ENCODE data around the gene ZHX3. TPM values are rescaled to one million over a fixed set of nuclear protein-coding genes. Genes with fewer than 3 reads are reported as not detected.

The ZHX3 gene
- total and polyA plus RNA-seq, 10 of the 15 experiments (the other 5 are each of a cell fraction or from before 2014, with no cell fraction given): 1.3 to 14.0 (median 5.0) TPM

DNA sequence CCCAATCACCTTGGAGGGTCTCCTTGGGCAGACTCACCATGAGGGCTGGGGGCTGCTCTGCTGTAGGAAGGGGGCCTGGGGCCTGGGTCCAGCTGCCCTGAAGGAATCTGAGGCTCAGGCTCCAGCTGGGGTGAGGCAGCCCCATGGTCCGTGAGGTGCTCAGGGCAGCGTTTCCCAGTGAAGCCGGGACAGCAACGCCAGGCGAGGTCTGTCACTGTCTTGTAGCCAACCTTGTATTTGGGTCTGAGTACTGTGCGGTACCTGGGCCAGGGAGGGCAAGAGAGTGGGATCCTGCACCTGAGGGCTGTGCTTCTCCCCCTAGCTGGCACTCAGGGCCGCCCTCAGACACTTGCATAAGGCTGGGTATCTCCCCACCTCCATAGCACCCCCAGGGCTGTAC, 46.1 kb upstream of the ZHX3 start:
- POLR2A ChIA-PET: interaction anchor here (0.7 kb wide), 1 partner anchor 96 kb away, joined by 4 read pairs; no protein-coding TSS in a partner anchor
- peaks cover 0 to 15% of the 10 kb centered on the region in 2 experiments for H3K27me3 ChIP-seq (replicated peaks in 1 of 2; ENCODE audit: control insufficient read depth in 2 of 2, insufficient read depth in 2 of 2, low read length in 1 of 2)
- no peaks in the 10 kb centered on the region for H3K79me2 ChIP-seq (ENCODE audit: control insufficient read depth, insufficient read depth, low read length)
- RAD21 ChIA-PET (ENCODE audit: unreplicated experiment): no interaction called here
- no peaks in the 10 kb centered on the region for H4K20me1 ChIP-seq (ENCODE audit: control insufficient read depth, insufficient read depth)
- CTCF ChIA-PET: no interaction called here
- 67% methylated on average over 7 of the region's 7 CpGs for WGBS (ENCODE audit: insufficient coverage, insufficient replicate concordance, low lambda C conversion rate, missing lambda C conversion rate)
- no peak overlapping the region for H3K9ac ChIP-seq (ENCODE audit: control insufficient read depth, insufficient read depth, low read length)
- no peaks in the 10 kb centered on the region for H3K9me3 ChIP-seq (replicated peaks; ENCODE audit: control insufficient read depth, insufficient read depth, low read length)
- ATAC-seq: no peak
- SMC1A ChIA-PET (ENCODE audit: uncharacterized antibody, unreplicated experiment): no interaction called here
- H3K4me1 ChIP-seq (ENCODE audit: control insufficient read depth, insufficient read depth, low read length): no peaks in the 10 kb centered on the region
- H3K4me3 ChIP-seq: no peak overlapping the region
- intact Hi-C loops (cut with micrococcal nuclease; ENCODE audit: unreplicated experiment): no loop called here
- H3K27ac ChIP-seq (ENCODE audit: control insufficient read depth, insufficient read depth): no peak overlapping the region
- FAIRE-seq: no peak
- H3K36me3 ChIP-seq (ENCODE audit: control insufficient read depth in 2 of 2, insufficient read depth in 2 of 2, low read length in 1 of 2): no peaks in the 10 kb centered on the region
- TF ChIP-seq, protein P1, sequence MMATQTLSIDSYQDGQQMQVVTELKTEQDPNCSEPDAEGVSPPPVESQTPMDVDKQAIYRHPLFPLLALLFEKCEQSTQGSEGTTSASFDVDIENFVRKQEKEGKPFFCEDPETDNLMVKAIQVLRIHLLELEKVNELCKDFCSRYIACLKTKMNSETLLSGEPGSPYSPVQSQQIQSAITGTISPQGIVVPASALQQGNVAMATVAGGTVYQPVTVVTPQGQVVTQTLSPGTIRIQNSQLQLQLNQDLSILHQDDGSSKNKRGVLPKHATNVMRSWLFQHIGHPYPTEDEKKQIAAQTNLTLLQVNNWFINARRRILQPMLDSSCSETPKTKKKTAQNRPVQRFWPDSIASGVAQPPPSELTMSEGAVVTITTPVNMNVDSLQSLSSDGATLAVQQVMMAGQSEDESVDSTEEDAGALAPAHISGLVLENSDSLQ (IDR thresholded peaks at IDR 0.05): no peak
- no peak for TF ChIP-seq MEF2A (IDR thresholded peaks at IDR 0.05; ENCODE audit: insufficient read depth, low read depth, low read length)
- TF ChIP-seq IKZF2 (IDR thresholded peaks at IDR 0.05): no peak
- TF ChIP-seq, protein P2, sequence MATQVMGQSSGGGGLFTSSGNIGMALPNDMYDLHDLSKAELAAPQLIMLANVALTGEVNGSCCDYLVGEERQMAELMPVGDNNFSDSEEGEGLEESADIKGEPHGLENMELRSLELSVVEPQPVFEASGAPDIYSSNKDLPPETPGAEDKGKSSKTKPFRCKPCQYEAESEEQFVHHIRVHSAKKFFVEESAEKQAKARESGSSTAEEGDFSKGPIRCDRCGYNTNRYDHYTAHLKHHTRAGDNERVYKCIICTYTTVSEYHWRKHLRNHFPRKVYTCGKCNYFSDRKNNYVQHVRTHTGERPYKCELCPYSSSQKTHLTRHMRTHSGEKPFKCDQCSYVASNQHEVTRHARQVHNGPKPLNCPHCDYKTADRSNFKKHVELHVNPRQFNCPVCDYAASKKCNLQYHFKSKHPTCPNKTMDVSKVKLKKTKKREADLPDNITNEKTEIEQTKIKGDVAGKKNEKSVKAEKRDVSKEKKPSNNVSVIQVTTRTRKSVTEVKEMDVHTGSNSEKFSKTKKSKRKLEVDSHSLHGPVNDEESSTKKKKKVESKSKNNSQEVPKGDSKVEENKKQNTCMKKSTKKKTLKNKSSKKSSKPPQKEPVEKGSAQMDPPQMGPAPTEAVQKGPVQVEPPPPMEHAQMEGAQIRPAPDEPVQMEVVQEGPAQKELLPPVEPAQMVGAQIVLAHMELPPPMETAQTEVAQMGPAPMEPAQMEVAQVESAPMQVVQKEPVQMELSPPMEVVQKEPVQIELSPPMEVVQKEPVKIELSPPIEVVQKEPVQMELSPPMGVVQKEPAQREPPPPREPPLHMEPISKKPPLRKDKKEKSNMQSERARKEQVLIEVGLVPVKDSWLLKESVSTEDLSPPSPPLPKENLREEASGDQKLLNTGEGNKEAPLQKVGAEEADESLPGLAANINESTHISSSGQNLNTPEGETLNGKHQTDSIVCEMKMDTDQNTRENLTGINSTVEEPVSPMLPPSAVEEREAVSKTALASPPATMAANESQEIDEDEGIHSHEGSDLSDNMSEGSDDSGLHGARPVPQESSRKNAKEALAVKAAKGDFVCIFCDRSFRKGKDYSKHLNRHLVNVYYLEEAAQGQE (IDR thresholded peaks at IDR 0.05; ENCODE audit: low read depth, low read length): no peak
- TF ChIP-seq SP1 (IDR thresholded peaks at IDR 0.05; ENCODE audit: low read depth, low read length): no peak
- TF ChIP-seq, protein P3, sequence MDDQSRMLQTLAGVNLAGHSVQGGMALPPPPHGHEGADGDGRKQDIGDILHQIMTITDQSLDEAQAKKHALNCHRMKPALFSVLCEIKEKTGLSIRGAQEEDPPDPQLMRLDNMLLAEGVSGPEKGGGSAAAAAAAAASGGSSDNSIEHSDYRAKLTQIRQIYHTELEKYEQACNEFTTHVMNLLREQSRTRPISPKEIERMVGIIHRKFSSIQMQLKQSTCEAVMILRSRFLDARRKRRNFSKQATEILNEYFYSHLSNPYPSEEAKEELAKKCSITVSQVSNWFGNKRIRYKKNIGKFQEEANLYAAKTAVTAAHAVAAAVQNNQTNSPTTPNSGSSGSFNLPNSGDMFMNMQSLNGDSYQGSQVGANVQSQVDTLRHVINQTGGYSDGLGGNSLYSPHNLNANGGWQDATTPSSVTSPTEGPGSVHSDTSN (IDR thresholded peaks at IDR 0.05; ENCODE audit: insufficient replicate concordance, low read depth, low read length): no peak
- TF ChIP-seq, protein P4, sequence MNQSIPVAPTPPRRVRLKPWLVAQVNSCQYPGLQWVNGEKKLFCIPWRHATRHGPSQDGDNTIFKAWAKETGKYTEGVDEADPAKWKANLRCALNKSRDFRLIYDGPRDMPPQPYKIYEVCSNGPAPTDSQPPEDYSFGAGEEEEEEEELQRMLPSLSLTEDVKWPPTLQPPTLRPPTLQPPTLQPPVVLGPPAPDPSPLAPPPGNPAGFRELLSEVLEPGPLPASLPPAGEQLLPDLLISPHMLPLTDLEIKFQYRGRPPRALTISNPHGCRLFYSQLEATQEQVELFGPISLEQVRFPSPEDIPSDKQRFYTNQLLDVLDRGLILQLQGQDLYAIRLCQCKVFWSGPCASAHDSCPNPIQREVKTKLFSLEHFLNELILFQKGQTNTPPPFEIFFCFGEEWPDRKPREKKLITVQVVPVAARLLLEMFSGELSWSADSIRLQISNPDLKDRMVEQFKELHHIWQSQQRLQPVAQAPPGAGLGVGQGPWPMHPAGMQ (IDR thresholded peaks at IDR 0.05; ENCODE audit: borderline replicate concordance): no peak
- no peak for TF ChIP-seq POLR2AphosphoS5 (IDR thresholded peaks at IDR 0.05; ENCODE audit: low read length)
- TF ChIP-seq NFXL1 (IDR thresholded peaks at IDR 0.05; ENCODE audit: borderline replicate concordance): no peak
- no peak for TF ChIP-seq SPI1 (IDR thresholded peaks at IDR 0.05; ENCODE audit: borderline replicate concordance, insufficient read depth, low read depth, low read length)
- TF ChIP-seq, protein P5, sequence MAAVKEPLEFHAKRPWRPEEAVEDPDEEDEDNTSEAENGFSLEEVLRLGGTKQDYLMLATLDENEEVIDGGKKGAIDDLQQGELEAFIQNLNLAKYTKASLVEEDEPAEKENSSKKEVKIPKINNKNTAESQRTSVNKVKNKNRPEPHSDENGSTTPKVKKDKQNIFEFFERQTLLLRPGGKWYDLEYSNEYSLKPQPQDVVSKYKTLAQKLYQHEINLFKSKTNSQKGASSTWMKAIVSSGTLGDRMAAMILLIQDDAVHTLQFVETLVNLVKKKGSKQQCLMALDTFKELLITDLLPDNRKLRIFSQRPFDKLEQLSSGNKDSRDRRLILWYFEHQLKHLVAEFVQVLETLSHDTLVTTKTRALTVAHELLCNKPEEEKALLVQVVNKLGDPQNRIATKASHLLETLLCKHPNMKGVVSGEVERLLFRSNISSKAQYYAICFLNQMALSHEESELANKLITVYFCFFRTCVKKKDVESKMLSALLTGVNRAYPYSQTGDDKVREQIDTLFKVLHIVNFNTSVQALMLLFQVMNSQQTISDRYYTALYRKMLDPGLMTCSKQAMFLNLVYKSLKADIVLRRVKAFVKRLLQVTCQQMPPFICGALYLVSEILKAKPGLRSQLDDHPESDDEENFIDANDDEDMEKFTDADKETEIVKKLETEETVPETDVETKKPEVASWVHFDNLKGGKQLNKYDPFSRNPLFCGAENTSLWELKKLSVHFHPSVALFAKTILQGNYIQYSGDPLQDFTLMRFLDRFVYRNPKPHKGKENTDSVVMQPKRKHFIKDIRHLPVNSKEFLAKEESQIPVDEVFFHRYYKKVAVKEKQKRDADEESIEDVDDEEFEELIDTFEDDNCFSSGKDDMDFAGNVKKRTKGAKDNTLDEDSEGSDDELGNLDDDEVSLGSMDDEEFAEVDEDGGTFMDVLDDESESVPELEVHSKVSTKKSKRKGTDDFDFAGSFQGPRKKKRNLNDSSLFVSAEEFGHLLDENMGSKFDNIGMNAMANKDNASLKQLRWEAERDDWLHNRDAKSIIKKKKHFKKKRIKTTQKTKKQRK (IDR thresholded peaks at IDR 0.05; ENCODE audit: low read depth, low read length): no peak
- TF ChIP-seq, protein P6, sequence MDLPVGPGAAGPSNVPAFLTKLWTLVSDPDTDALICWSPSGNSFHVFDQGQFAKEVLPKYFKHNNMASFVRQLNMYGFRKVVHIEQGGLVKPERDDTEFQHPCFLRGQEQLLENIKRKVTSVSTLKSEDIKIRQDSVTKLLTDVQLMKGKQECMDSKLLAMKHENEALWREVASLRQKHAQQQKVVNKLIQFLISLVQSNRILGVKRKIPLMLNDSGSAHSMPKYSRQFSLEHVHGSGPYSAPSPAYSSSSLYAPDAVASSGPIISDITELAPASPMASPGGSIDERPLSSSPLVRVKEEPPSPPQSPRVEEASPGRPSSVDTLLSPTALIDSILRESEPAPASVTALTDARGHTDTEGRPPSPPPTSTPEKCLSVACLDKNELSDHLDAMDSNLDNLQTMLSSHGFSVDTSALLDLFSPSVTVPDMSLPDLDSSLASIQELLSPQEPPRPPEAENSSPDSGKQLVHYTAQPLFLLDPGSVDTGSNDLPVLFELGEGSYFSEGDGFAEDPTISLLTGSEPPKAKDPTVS (IDR thresholded peaks at IDR 0.05; ENCODE audit: low read depth, low read length): no peak
- DNase-seq (ENCODE audit: low read depth, low spot score): no peak
- no peak overlapping the region for H2AFZ ChIP-seq (ENCODE audit: control insufficient read depth, low read depth, low read length)
- H3K4me2 ChIP-seq (ENCODE audit: control insufficient read depth, insufficient read depth): no peak overlapping the region
- in situ Hi-C loops (cut with MboI): no loop called here
- no TSS peak for BruUV-seq (replicated peaks)
